CD4-positive, alpha-beta T cell treated with Interferon gamma for 1 hour (primary cell): ENCODE results near the gene AQP3.
"Not testable (repeated sequence)": the region's sequence is repeated elsewhere in the genome, so short reads cannot be mapped to it uniquely, and the experiment has no call there.

Experiments
- DNase-seq: peaks from one replicate; pipeline ENCODE4 v3.0.0-alpha.2; 2020

The AQP3 gene

GRCh38 chr9:33446946-33447798, at the start of gene AQP3:
Gene AQP3 (minus strand): TSS chr9:33447593. CDS start chr9:33447530, 63 bp downstream.
- peak; percentile 71 for DNase-seq

- DNase-seq = not testable (repeated sequence)
Measured at GRCh38 chr9:33493819-33494218, 46.4 kb upstream of the AQP3 start.

- DNase-seq = no peak
Measured at GRCh38 chr9:33489066-33489465, 41.7 kb upstream of the AQP3 start.

- not testable (repeated sequence) for DNase-seq
Measured at GRCh38 chr9:33485312-33485711, 37.9 kb upstream of the AQP3 start.

GRCh38 chr9:33480976-33481375, 33.6 kb upstream of the AQP3 start:
- no peak for DNase-seq

- DNase-seq = no peak
Measured at GRCh38 chr9:33480106-33480505, 32.7 kb upstream of the AQP3 start.

GRCh38 chr9:33476503-33476902, 29.1 kb upstream of the AQP3 start:
- no peak for DNase-seq

GRCh38 chr9:33475357-33475756, 28.0 kb upstream of the AQP3 start:
- DNase-seq = no peak

GRCh38 chr9:33473643-33474352, 26.4 kb upstream of the AQP3 start, which contains the start of gene NOL6:
Gene NOL6 (minus strand): TSS chr9:33473924. CDS start chr9:33473842, 82 bp downstream.
- DNase-seq = peak; percentile 97

GRCh38 chr9:33472881-33473615, 25.7 kb upstream of the AQP3 start:
- DNase-seq = no peak

GRCh38 chr9:33472171-33472880, 24.9 kb upstream of the AQP3 start:
- no peak for DNase-seq

GRCh38 chr9:33471361-33471760, 24.0 kb upstream of the AQP3 start:
- DNase-seq = no peak

- DNase-seq = no peak
Measured at GRCh38 chr9:33469891-33470290, 22.5 kb upstream of the AQP3 start.

GRCh38 chr9:33468797-33469621, 21.6 kb upstream of the AQP3 start:
- DNase-seq = no peak

GRCh38 chr9:33468215-33468730, 20.9 kb upstream of the AQP3 start:
- DNase-seq = no peak

- DNase-seq = no peak
Measured at GRCh38 chr9:33467526-33467925, 20.1 kb upstream of the AQP3 start.

GRCh38 chr9:33466565-33467495, 19.4 kb upstream of the AQP3 start:
- peak; percentile 56 for DNase-seq

- no peak for DNase-seq
Measured at GRCh38 chr9:33465596-33466564, 18.5 kb upstream of the AQP3 start.

- no peak for DNase-seq
Measured at GRCh38 chr9:33465096-33465495, 17.7 kb upstream of the AQP3 start.
